ENCODE data around the gene VPS51. TPM values are rescaled to one million over a fixed set of nuclear protein-coding genes. Genes with fewer than 3 reads are reported as not detected.

Gene VPS51
- total and polyA plus RNA-seq, 2 donors from 2014 or later: 98.3 to 110 TPM

- no peak overlapping the region for H3K9ac ChIP-seq (ENCODE audit: low read length in 3 of 3)
- FAIRE-seq (no peak), DNase-seq (no peak)
- H3K4me3 ChIP-seq (ENCODE audit: low read length in 3 of 3): no peak overlapping the region
- H3K4me1 ChIP-seq (ENCODE audit: control insufficient read depth in 2 of 3, insufficient read depth in 2 of 3, low read depth in 1 of 3, low read length in 3 of 3): peaks cover 0 to 5% (median 4%) of the 10 kb centered on the region in 3 donors
- intact Hi-C loops (cut with DNase I): no loop called here
- H3K9me3 ChIP-seq (ENCODE audit: control insufficient read depth in 2 of 3, insufficient read depth in 1 of 3, low read length in 3 of 3): no peaks in the 10 kb centered on the region
- no peak for TF ChIP-seq CTCF (IDR thresholded peaks at IDR 0.05; ENCODE audit: borderline replicate concordance, extremely low read depth, insufficient read depth)
- H3K36me3 ChIP-seq (ENCODE audit: control insufficient read depth in 2 of 3, insufficient read depth in 3 of 3, low read length in 3 of 3): no peaks in the 10 kb centered on the region
- H3K27me3 ChIP-seq (ENCODE audit: control insufficient read depth, insufficient read depth, low read length): no peaks in the 10 kb centered on the region
- H3K27ac ChIP-seq (ENCODE audit: low read depth in 2 of 2, low read length in 2 of 2): no peak overlapping the region
These were observed 17.1 kb upstream of the VPS51 start for GRCh38 chr11:65078786-65079342.

GRCh38 chr11:65083134-65083833 is 12.7 kb upstream of the VPS51 start:
- no peaks in the 10 kb centered on the region for H3K27me3 ChIP-seq (ENCODE audit: control insufficient read depth, insufficient read depth, low read length)
- peaks cover 0 to 18% (median 9%) of the 10 kb centered on the region in 3 donors for H3K4me1 ChIP-seq (ENCODE audit: control insufficient read depth in 2 of 3, insufficient read depth in 2 of 3, low read depth in 1 of 3, low read length in 3 of 3)
- FAIRE-seq (no peak), DNase-seq (no peak)
- H3K36me3 ChIP-seq (ENCODE audit: control insufficient read depth in 2 of 3, insufficient read depth in 3 of 3, low read length in 3 of 3): peaks cover 8 to 20% (median 12%) of the 10 kb centered on the region in 3 donors
- H3K9ac ChIP-seq (ENCODE audit: low read length in 3 of 3): peak overlapping the region in 2 of 3 donors; percentile 47 to 94
- peak overlapping the region; percentile 56 to 97 (median 91) for H3K4me3 ChIP-seq (ENCODE audit: low read length in 3 of 3)
- H3K27ac ChIP-seq (ENCODE audit: low read depth in 2 of 2, low read length in 2 of 2): peak overlapping the region in 1 of 2 donors; percentile 95
- intact Hi-C loops (cut with DNase I): no loop called here
- no peaks in the 10 kb centered on the region for H3K9me3 ChIP-seq (ENCODE audit: control insufficient read depth in 2 of 3, insufficient read depth in 1 of 3, low read length in 3 of 3)
- TF ChIP-seq CTCF (IDR thresholded peaks at IDR 0.05; ENCODE audit: borderline replicate concordance, extremely low read depth, insufficient read depth): no peak

- H3K4me1 ChIP-seq (ENCODE audit: control insufficient read depth in 2 of 3, insufficient read depth in 2 of 3, low read depth in 1 of 3, low read length in 3 of 3): peaks cover 0 to 18% (median 9%) of the 10 kb centered on the region in 3 donors
- H3K4me3 ChIP-seq (ENCODE audit: low read length in 3 of 3): peak within 1 kb of the TSS; percentile 91 to 99 (median 97)
- intact Hi-C loops (cut with DNase I): no loop called here
- H3K27me3 ChIP-seq (ENCODE audit: control insufficient read depth, insufficient read depth, low read length): no peaks in the 10 kb centered on the region
- peak within 1 kb of the TSS; percentile 95 to 97 for H3K27ac ChIP-seq (ENCODE audit: low read depth in 2 of 2, low read length in 2 of 2)
- peak within 1 kb of the TSS; percentile 78 to 95 (median 94) for H3K9ac ChIP-seq (ENCODE audit: low read length in 3 of 3)
- H3K9me3 ChIP-seq (ENCODE audit: control insufficient read depth in 2 of 3, insufficient read depth in 1 of 3, low read length in 3 of 3): no peaks in the 10 kb centered on the region
- FAIRE-seq (no peak), DNase-seq (peak; percentile 96 to 98 (median 98))
- peaks cover 8 to 27% (median 12%) of the 10 kb centered on the region in 3 donors for H3K36me3 ChIP-seq (ENCODE audit: control insufficient read depth in 2 of 3, insufficient read depth in 3 of 3, low read length in 3 of 3)
- peak; percentile 24 for TF ChIP-seq CTCF (IDR thresholded peaks at IDR 0.05; ENCODE audit: borderline replicate concordance, extremely low read depth, insufficient read depth)
These were observed 12.0 kb upstream of the VPS51 start, which contains the start of the genes CDCA5 and ZFPL1 for GRCh38 chr11:65083834-65084597. Gene CDCA5, minus strand, starts transcription at chr11:65084040. Its CDS starts 62 bp downstream, at chr11:65083978. Gene ZFPL1, plus strand, starts transcription at chr11:65084222. Its CDS starts 477 bp downstream, at chr11:65084699.
